Rectal smooth muscle tissue (tissue), 1 donor: ENCODE measurements around the gene FADS6.
"Not testable (repeated sequence)": the region's sequence is repeated elsewhere in the genome, so short reads cannot be mapped to it uniquely, and the experiment has no call there.

Experiments
- H3K27ac ChIP-seq: one replicate; pipeline ENCODE4 v1.7.0; 2013; ENCODE audit warnings: low read depth, low read length, inconsistent platforms
- H3K27me3 ChIP-seq: one replicate; pipeline ENCODE4 v1.7.0; 2013; ENCODE audit warnings: low read length; ENCODE audit not compliant: control insufficient read depth, insufficient read depth
- H3K36me3 ChIP-seq: one replicate; pipeline ENCODE4 v1.7.0; 2013; ENCODE audit warnings: low read length; ENCODE audit not compliant: control insufficient read depth, insufficient read depth
- H3K4me1 ChIP-seq: one replicate; pipeline ENCODE4 v1.7.0; 2013; ENCODE audit warnings: low read length; ENCODE audit not compliant: control insufficient read depth, insufficient read depth
- H3K4me3 ChIP-seq: one replicate; pipeline ENCODE4 v1.7.0; 2013; ENCODE audit warnings: low read length
- H3K9ac ChIP-seq: one replicate; pipeline ENCODE4 v1.7.0; 2013; ENCODE audit warnings: low read length

Gene FADS6

GRCh38 chr17:74875977-74876593 is 17.3 kb downstream of the FADS6 start:
- Histone ChIP-seq H3K4me1 (peaks cover 7% of the 10 kb centered on the region), H3K36me3 (no peaks in the 10 kb centered on the region), H3K27ac (no peak overlapping the region)

GRCh38 chr17:74875155-74875976 is 18.1 kb downstream of the FADS6 start:
- peaks cover 7% of the 10 kb centered on the region for H3K4me1 ChIP-seq
- H3K36me3 ChIP-seq: no peaks in the 10 kb centered on the region
- H3K27me3 ChIP-seq: no peaks in the 10 kb centered on the region
- H3K27ac ChIP-seq: no peak overlapping the region
- H3K9ac ChIP-seq: no peak overlapping the region
- no peak overlapping the region for H3K4me3 ChIP-seq

More at GRCh38 chr17:74875977-74876593, 17.3 kb downstream of the FADS6 start:
- Histone ChIP-seq H3K4me3 (no peak overlapping the region), H3K27me3 (no peaks in the 10 kb centered on the region), H3K9ac (no peak overlapping the region)

- Histone ChIP-seq H3K36me3 (no peaks in the 10 kb centered on the region), H3K4me3 (no peak overlapping the region), H3K27ac (no peak overlapping the region), H3K9ac (no peak overlapping the region), H3K4me1 (peaks cover 7% of the 10 kb centered on the region), H3K27me3 (no peaks in the 10 kb centered on the region)
Measured at GRCh38 chr17:74874615-74875037, 18.8 kb downstream of the FADS6 start.

DNA sequence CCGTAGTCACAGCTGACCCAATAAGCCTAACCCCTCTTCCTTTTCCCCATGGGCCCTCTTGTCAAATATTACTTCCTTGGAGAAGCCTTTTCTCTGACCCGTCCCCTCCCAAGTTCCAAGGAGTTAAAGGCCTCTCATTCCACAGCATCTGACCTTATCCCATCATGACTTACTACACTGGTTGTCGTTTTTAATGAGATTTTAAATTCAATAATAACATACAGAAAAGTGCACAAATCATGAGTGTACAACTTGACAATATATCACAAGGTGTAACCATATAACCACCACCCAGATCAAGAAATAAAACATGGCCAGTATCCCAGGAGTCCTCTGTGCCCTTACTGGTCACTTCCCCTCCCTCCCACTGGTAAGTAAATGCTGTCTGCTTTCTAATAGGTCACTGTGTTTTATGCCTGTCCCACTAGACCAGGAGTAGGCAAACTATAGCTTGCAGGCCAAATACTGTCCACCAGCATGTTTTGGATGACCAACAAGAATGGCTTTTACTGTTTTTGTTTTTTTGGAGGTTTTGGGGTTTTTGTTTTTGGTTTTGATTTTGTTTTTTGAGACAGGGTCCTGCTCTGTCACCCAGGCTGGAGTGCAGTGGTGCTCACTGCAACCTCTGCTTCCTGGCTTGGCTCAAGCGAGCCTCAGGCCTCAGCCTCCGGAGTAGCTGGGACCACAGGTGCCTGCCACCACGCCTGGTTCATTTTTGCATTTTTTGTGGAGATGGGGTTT is 19.4 kb downstream of the FADS6 start:
- H3K4me3 ChIP-seq: peak overlapping the region; percentile 93
- H3K27me3 ChIP-seq: no peaks in the 10 kb centered on the region
- peak overlapping the region; percentile 94 for H3K27ac ChIP-seq
- H3K9ac ChIP-seq: peak overlapping the region; percentile 92
- H3K36me3 ChIP-seq: no peaks in the 10 kb centered on the region
- peaks cover 7% of the 10 kb centered on the region for H3K4me1 ChIP-seq

GRCh38 chr17:74873037-74873873 is 20.2 kb downstream of the FADS6 start:
- peak overlapping the region; percentile 93 for H3K4me3 ChIP-seq
- H3K4me1 ChIP-seq: peaks cover 7% of the 10 kb centered on the region
- no peaks in the 10 kb centered on the region for H3K27me3 ChIP-seq

DNA sequence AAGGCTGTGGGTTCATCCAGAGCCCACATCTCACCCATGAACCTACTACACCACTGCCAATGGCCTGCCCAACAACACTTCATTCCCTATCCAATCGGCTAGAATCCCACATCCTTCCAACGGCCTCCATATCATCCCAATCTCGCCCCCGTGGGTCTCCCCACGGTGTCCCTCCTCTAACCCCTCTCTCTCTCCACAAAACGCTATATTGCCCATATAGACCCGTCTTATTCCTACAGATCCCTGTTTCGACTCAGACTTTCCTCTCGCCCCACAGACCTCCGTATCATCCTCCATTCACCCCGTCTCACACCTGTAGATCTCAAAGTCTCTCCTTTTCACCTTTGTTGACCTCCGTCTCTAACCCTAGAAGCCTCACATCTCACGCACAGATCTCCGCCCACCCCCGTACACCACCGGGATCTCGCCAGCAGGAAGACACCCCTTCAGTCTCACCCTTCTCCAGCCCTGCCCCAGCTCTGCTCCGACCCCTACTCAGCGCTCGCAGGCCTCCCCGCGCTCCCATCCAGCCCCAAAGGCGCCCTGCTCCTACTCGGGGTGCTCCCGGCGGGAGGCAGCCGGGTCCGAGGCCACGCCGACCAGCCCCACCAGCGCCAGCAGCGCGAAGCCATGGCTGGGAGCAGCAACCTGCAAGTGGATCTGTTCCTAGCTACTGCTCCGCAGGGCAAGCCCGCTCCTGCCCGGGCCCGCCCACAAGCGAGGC is 21.0 kb downstream of the FADS6 start, which contains the start of gene FDXR:
Gene FDXR (minus strand): TSS at position 682 of the 724 bp plus-strand sequence. CDS start 50 bp downstream, at position 632.
- H3K27ac ChIP-seq: peak within 1 kb of the TSS; percentile 94
- H3K27me3 ChIP-seq: no peaks in the 10 kb centered on the region
- no peaks in the 10 kb centered on the region for H3K36me3 ChIP-seq
- peaks cover 7% of the 10 kb centered on the region for H3K4me1 ChIP-seq
- peak within 1 kb of the TSS; percentile 93 for H3K4me3 ChIP-seq
- peak within 1 kb of the TSS; percentile 92 for H3K9ac ChIP-seq

More at GRCh38 chr17:74873037-74873873, 20.2 kb downstream of the FADS6 start:
- H3K36me3 ChIP-seq: no peaks in the 10 kb centered on the region
- H3K27ac ChIP-seq: peak overlapping the region; percentile 94
- peak overlapping the region; percentile 92 for H3K9ac ChIP-seq

- H3K4me3 ChIP-seq: no peak overlapping the region
- peaks cover 7% of the 10 kb centered on the region for H3K4me1 ChIP-seq
- no peaks in the 10 kb centered on the region for H3K27me3 ChIP-seq
- no peaks in the 10 kb centered on the region for H3K36me3 ChIP-seq
- H3K9ac ChIP-seq: no peak overlapping the region
- no peak overlapping the region for H3K27ac ChIP-seq
Measured at GRCh38 chr17:74871356-74872076, 21.9 kb downstream of the FADS6 start.

- no peak overlapping the region for H3K9ac ChIP-seq
- peaks cover 7% of the 10 kb centered on the region for H3K4me1 ChIP-seq
- H3K27ac ChIP-seq: no peak overlapping the region
- H3K4me3 ChIP-seq: no peak overlapping the region
- no peaks in the 10 kb centered on the region for H3K27me3 ChIP-seq
- no peaks in the 10 kb centered on the region for H3K36me3 ChIP-seq
Measured at GRCh38 chr17:74870512-74870911, 22.9 kb downstream of the FADS6 start.

- not testable (repeated sequence) for H3K4me3 ChIP-seq, H3K4me1 ChIP-seq, H3K27ac ChIP-seq, H3K9ac ChIP-seq, H3K36me3 ChIP-seq, H3K27me3 ChIP-seq
Measured at GRCh38 chr17:74870028-74870427, 23.4 kb downstream of the FADS6 start.

GRCh38 chr17:74868908-74869255 is 24.6 kb downstream of the FADS6 start:
- Histone ChIP-seq H3K9ac (no peak overlapping the region), H3K27ac (no peak overlapping the region), H3K4me3 (no peak overlapping the region), H3K4me1 (peaks cover 6% of the 10 kb centered on the region), H3K27me3 (no peaks in the 10 kb centered on the region), H3K36me3 (no peaks in the 10 kb centered on the region)
